IMR-90 (cell line): ENCODE measurements around the gene TMEFF1. TPM values are rescaled to one million over a fixed set of nuclear protein-coding genes. Genes with fewer than 3 reads are reported as not detected.

Experiments used
- ATAC-seq: fragments of 200-7000 bp; cut with Tn5 transposase; 2 replicates; pipeline ENCODE4 v1.9.1; 2020; ENCODE audit warnings: low read depth, mild to moderate bottlenecking, moderate library complexity
- BruUV-seq: library from RNA; stranded (reverse); fragments of 400-500 nt; replicated peaks from 2 replicates; lab custom pipeline; 2021; lab: Mats Ljungman, UMichigan
- CTCF ChIA-PET: fragments of 300-600 bp; formaldehyde crosslinking; extraction: SDS; loops from one replicate; lab custom pipeline; 2021; ENCODE audit warnings: antibody characterized with exemption; lab: Yijun Ruan, JAX
- POLR2A ChIA-PET: fragments of 300-600 bp; sonication (Branson Sonifier 250); formaldehyde crosslinking; loops from one replicate; lab custom pipeline; 2022; ENCODE audit warnings: antibody characterized with exemption; ENCODE audit not compliant: unreplicated experiment; lab: Charles Lee
- DNase-seq: peaks from one replicate; pipeline ENCODE4 v3.0.0; 2013
- H2AFZ ChIP-seq: replicated peaks from 2 replicates; pipeline ENCODE3; 2013; ENCODE audit warnings: low read length, mild to moderate bottlenecking; ENCODE audit not compliant: poor library complexity
- H2AK5ac ChIP-seq: 2 replicates; pipeline ENCODE4 v1.6.1; 2013; ENCODE audit warnings: low read depth, low read length, inconsistent platforms
- H2AK9ac ChIP-seq: replicated peaks from 2 replicates; pipeline ENCODE3; 2013; ENCODE audit warnings: mild to moderate bottlenecking, low read depth, low read length, moderate library complexity; ENCODE audit not compliant: poor library complexity
- H2BK120ac ChIP-seq: 2 replicates; pipeline ENCODE4 v1.6.1; 2013; ENCODE audit warnings: low read depth, low read length, inconsistent platforms
- H2BK15ac ChIP-seq: 3 replicates; pipeline ENCODE4 v1.6.1; 2013; ENCODE audit warnings: low read depth, low read length, inconsistent platforms
- H2BK20ac ChIP-seq: 2 replicates; pipeline ENCODE4 v1.6.1; 2013; ENCODE audit warnings: low read depth, mild to moderate bottlenecking, inconsistent platforms, low read length, moderate library complexity
- H2BK5ac ChIP-seq: 2 replicates; pipeline ENCODE4 v1.6.1; 2013; ENCODE audit warnings: mild to moderate bottlenecking, low read depth, low read length, inconsistent platforms; ENCODE audit not compliant: poor library complexity, severe bottlenecking
- H3K14ac ChIP-seq: replicated peaks from 2 replicates; pipeline ENCODE4 v1.6.1; 2013; ENCODE audit warnings: low read depth, low read length, inconsistent platforms
- H3K18ac ChIP-seq: 2 replicates; pipeline ENCODE4 v1.6.1; 2013; ENCODE audit warnings: low read depth, low read length, control low read depth
- H3K23ac ChIP-seq: 2 replicates; pipeline ENCODE4 v1.6.1; 2013; ENCODE audit warnings: low read depth, low read length, inconsistent platforms
- H3K27ac ChIP-seq: 2 replicates; pipeline ENCODE4 v1.5.1; 2013; ENCODE audit warnings: mild to moderate bottlenecking, control low read depth, low read length; ENCODE audit not compliant: insufficient read depth
- H3K27me3 ChIP-seq: 2 replicates; pipeline ENCODE4 v1.6.1; 2013; ENCODE audit warnings: low read length; ENCODE audit not compliant: control insufficient read depth, insufficient read depth
- H3K36me3 ChIP-seq: 2 replicates; pipeline ENCODE4 v1.6.1; 2013; ENCODE audit warnings: low read length, mixed read lengths; ENCODE audit not compliant: control insufficient read depth, insufficient read depth
- H3K4ac ChIP-seq: 2 replicates; pipeline ENCODE4 v1.6.1; 2013; ENCODE audit warnings: low read depth, low read length, inconsistent platforms
- H3K4me1 ChIP-seq: 2 replicates; pipeline ENCODE4 v1.6.1; 2013; ENCODE audit warnings: low read length, mixed read lengths; ENCODE audit not compliant: control insufficient read depth, insufficient read depth
- H3K4me2 ChIP-seq: 2 replicates; pipeline ENCODE4 v1.6.1; 2013; ENCODE audit warnings: low read depth, mild to moderate bottlenecking, control low read depth, low read length, moderate library complexity
- H3K4me3 ChIP-seq: 2 replicates; pipeline ENCODE4 v1.5.1; 2013; ENCODE audit warnings: low read depth, mild to moderate bottlenecking, control low read depth, low read length, moderate library complexity; ENCODE audit not compliant: insufficient read depth
- H3K56ac ChIP-seq: 2 replicates; pipeline ENCODE4 v1.6.1; 2013; ENCODE audit warnings: low read length, inconsistent platforms; ENCODE audit not compliant: insufficient read depth; ENCODE audit errors: extremely low read depth
- H3K79me1 ChIP-seq, 2 experiments: 2 replicates each; pipeline ENCODE4 v1.6.1; 2013; ENCODE audit warnings: low read length in 2 of 2, inconsistent platforms in 1 of 2, low read depth in 1 of 2
- H3K9ac ChIP-seq: 2 replicates; pipeline ENCODE4 v1.6.1; 2013; ENCODE audit warnings: low read depth, low read length, control low read depth
- H3K9me1 ChIP-seq: 2 replicates; pipeline ENCODE4 v1.6.1; 2013; ENCODE audit warnings: low read length, inconsistent platforms; ENCODE audit not compliant: insufficient read depth
- H3K9me3 ChIP-seq: 2 replicates; pipeline ENCODE4 v1.6.1; 2013; ENCODE audit warnings: low read length; ENCODE audit not compliant: control insufficient read depth, insufficient read depth
- H4K20me1 ChIP-seq: 2 replicates; pipeline ENCODE4 v1.6.1; 2013; ENCODE audit warnings: low read length, inconsistent platforms; ENCODE audit not compliant: insufficient read depth
- H4K5ac ChIP-seq: 2 replicates; pipeline ENCODE4 v1.6.1; 2013; ENCODE audit warnings: mild to moderate bottlenecking, low read depth, low read length, control low read depth
- H4K8ac ChIP-seq, 2 experiments: 2 replicates each; pipeline ENCODE4 v1.6.1; 2013; ENCODE audit warnings: low read depth in 2 of 2, low read length in 2 of 2, control low read depth in 1 of 2, inconsistent platforms in 1 of 2
- H4K91ac ChIP-seq: 2 replicates; pipeline ENCODE4 v1.6.1; 2013; ENCODE audit warnings: low read depth, low read length, inconsistent platforms; ENCODE audit not compliant: insufficient read depth
- BHLHE40 ChIP-seq: fragments of 150-350 bp; IDR thresholded peaks from 2 replicates; pipeline ENCODE4 v1.6.1; 2016; ENCODE audit warnings: mild to moderate bottlenecking, low read depth, low read length
- CEBPB ChIP-seq: IDR thresholded peaks from 2 replicates; pipeline ENCODE4 v1.6.1; 2012; ENCODE audit warnings: low read depth, low read length, improper control_type of control experiment
- CHD1 ChIP-seq: IDR thresholded peaks from 2 replicates; pipeline ENCODE4 v1.6.1; 2012; ENCODE audit warnings: low read depth, low read length, improper control_type of control experiment
- CTCF ChIP-seq: conservative IDR thresholded peaks from 2 replicates; pipeline ENCODE4 v1.5.1; 2012; ENCODE audit warnings: mild to moderate bottlenecking, low read depth, low read length, improper control_type of control experiment
- FOS ChIP-seq: fragments of 150-350 bp; IDR thresholded peaks from 2 replicates; pipeline ENCODE4 v1.6.1; 2016; ENCODE audit warnings: low read depth, low read length
- MAFK ChIP-seq: IDR thresholded peaks from 2 replicates; pipeline ENCODE4 v1.6.1; 2012; ENCODE audit warnings: low read depth, low read length, improper control_type of control experiment
- MAZ ChIP-seq: IDR thresholded peaks from 2 replicates; pipeline ENCODE4 v1.6.1; 2012; ENCODE audit warnings: low read depth, mild to moderate bottlenecking, low read length, improper control_type of control experiment, moderate library complexity, borderline replicate concordance
- MXI1 ChIP-seq: IDR thresholded peaks from 2 replicates; pipeline ENCODE4 v1.6.1; 2012; ENCODE audit warnings: low read depth, mild to moderate bottlenecking, low read length, moderate library complexity, borderline replicate concordance
- NFE2L2 ChIP-seq: fragments of 150-350 bp; IDR thresholded peaks from 2 replicates; pipeline ENCODE4 v1.6.1; 2016; ENCODE audit warnings: low read depth, mild to moderate bottlenecking, low read length
- POLR2A ChIP-seq: IDR thresholded peaks from 2 replicates; pipeline ENCODE4 v1.6.1; 2012; ENCODE audit warnings: mild to moderate bottlenecking, low read depth, low read length
- RAD21 ChIP-seq: IDR thresholded peaks from 2 replicates; pipeline ENCODE4 v1.6.1; 2012; ENCODE audit warnings: low read length, improper control_type of control experiment
- RCOR1 ChIP-seq: IDR thresholded peaks from 2 replicates; pipeline ENCODE4 v1.6.1; 2012; ENCODE audit warnings: mild to moderate bottlenecking, low read length, improper control_type of control experiment; ENCODE audit not compliant: insufficient replicate concordance
- RFX5 ChIP-seq: IDR thresholded peaks from 2 replicates; pipeline ENCODE4 v1.8.0; 2012; ENCODE audit warnings: low read depth, mild to moderate bottlenecking, low read length, moderate library complexity
- SMC3 ChIP-seq: fragments of 150-350 bp; IDR thresholded peaks from 2 replicates; pipeline ENCODE4 v1.6.1; 2016; ENCODE audit warnings: low read depth, mild to moderate bottlenecking, antibody characterized with exemption, low read length, moderate library complexity
- WGBS, 2 experiments: methylation state at CpG; one replicate each; pipeline versions ENCODE4 v1.1.5 to v1.1.7; 2013; ENCODE audit warnings: missing lambda C conversion rate in 2 of 2; ENCODE audit not compliant: insufficient read length in 1 of 2; ENCODE audit errors: extremely low coverage in 2 of 2; 5-methylcytosine and 5-hydroxymethylcytosine counted together
- dilution Hi-C: fragments of 300-500 bp; cut with HindIII; formaldehyde crosslinking; loops from one replicate; pipeline ENCODE4 v1.14.3; 2018; ENCODE audit warnings: low sequenced_read_pairs; ENCODE audit not compliant: unreplicated experiment
- in situ Hi-C: fragments of 300-500 bp; cut with MboI; formaldehyde crosslinking; loops from 3 replicates; pipeline ENCODE4 v1.14.3; 2019; ENCODE audit warnings: low sequenced_read_pairs, inconsistent platforms, mixed read lengths
- intact Hi-C: fragments of 100-400 bp; cut with micrococcal nuclease; formaldehyde crosslinking; loops from 2 replicates; pipeline ENCODE4 v1.10.0; 2022
- polyA plus RNA-seq, 3 experiments: library from polyadenylated mRNA; depleted of rRNA; stranded (reverse); fragments of >200 nt; gene quantifications; 2 replicates each; pipeline ENCODE4 v1.2.3, GENCODE V29; 2012; ENCODE audit warnings: low replicate concordance in 1 of 3
- total RNA-seq: library from RNA; depleted of rRNA; stranded (reverse); fragments of >200 nt; gene quantifications from 2 replicates; pipeline ENCODE4 v1.2.3, GENCODE V29; 2012
- TF ChIP-seq, protein P1 (sequence below): fragments of 150-350 bp; IDR thresholded peaks from 2 replicates; pipeline ENCODE4 v1.6.1; 2016; ENCODE audit warnings: low read depth, mild to moderate bottlenecking, low read length, moderate library complexity, borderline replicate concordance
- TF ChIP-seq, protein P2 (sequence below): fragments of 150-350 bp; IDR thresholded peaks from 2 replicates; pipeline ENCODE4 v1.6.1; 2017; ENCODE audit warnings: mild to moderate bottlenecking, antibody characterized with exemption, low read length, low read depth

The TMEFF1 gene
- total and polyA plus RNA-seq, 2 of the 4 experiments (the other 2 are of a cell fraction): 0.62 to 0.90 TPM

DNA sequence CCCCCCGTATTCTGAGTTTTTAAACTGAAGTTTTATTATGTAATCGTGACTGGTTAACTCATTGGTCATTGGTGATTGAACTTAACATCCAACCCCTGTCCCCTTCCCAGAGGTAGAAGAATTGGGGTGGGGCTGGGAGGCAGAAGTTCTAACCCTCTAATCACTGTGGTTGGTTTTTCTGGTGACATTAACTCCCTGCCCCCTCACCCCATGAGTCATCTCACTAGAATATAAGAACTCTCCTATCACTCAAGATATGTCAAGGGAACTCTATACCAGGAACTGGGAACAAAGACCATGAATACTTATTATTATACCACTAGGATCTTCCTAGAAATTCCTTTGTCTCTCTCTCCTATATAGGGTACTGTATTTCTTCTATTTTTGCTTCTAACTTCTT is 52.6 kb downstream of the TMEFF1 start:
- no peak for ATAC-seq
- H3K79me1 ChIP-seq: peaks cover 0 to 6% of the 10 kb centered on the region in 2 experiments; a peak in 1 of 4 replicates
- no peak overlapping the region for H3K27ac ChIP-seq
- H3K4me1 ChIP-seq: no peaks in the 10 kb centered on the region
- no peak overlapping the region for H2BK15ac ChIP-seq
- H2AK5ac ChIP-seq: no peak overlapping the region
- H3K9me3 ChIP-seq: no peaks in the 10 kb centered on the region
- WGBS, 2 experiments: no CpG with 5 or more reads among the region's 2 CpGs
- no peaks in the 10 kb centered on the region for H3K9me1 ChIP-seq
- no peak overlapping the region for H3K18ac ChIP-seq
- intact Hi-C loops: no loop called here
- no TSS peak for BruUV-seq
- ChIA-PET POLR2A (no interaction called here), CTCF (no interaction called here)
- DNase-seq: peak; percentile 2
- dilution Hi-C loops: no loop called here
- H2BK20ac ChIP-seq: no peak overlapping the region
- no peak overlapping the region for H2BK5ac ChIP-seq
- H4K91ac ChIP-seq: no peak overlapping the region
- no peak overlapping the region for H3K4ac ChIP-seq
- no peak for TF ChIP-seq CTCF
- TF ChIP-seq, protein P1, sequence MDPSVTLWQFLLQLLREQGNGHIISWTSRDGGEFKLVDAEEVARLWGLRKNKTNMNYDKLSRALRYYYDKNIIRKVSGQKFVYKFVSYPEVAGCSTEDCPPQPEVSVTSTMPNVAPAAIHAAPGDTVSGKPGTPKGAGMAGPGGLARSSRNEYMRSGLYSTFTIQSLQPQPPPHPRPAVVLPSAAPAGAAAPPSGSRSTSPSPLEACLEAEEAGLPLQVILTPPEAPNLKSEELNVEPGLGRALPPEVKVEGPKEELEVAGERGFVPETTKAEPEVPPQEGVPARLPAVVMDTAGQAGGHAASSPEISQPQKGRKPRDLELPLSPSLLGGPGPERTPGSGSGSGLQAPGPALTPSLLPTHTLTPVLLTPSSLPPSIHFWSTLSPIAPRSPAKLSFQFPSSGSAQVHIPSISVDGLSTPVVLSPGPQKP: no peak
- TF ChIP-seq CEBPB: no peak
- TF ChIP-seq RCOR1: no peak
- TF ChIP-seq RAD21: no peak
- TF ChIP-seq MAFK: no peak
- TF ChIP-seq SMC3: no peak
- no peak for TF ChIP-seq CHD1
- no peak for TF ChIP-seq MXI1
- TF ChIP-seq POLR2A: no peak
- TF ChIP-seq, protein P2, sequence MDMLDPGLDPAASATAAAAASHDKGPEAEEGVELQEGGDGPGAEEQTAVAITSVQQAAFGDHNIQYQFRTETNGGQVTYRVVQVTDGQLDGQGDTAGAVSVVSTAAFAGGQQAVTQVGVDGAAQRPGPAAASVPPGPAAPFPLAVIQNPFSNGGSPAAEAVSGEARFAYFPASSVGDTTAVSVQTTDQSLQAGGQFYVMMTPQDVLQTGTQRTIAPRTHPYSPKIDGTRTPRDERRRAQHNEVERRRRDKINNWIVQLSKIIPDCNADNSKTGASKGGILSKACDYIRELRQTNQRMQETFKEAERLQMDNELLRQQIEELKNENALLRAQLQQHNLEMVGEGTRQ: no peak
- no peak for TF ChIP-seq RFX5
- TF ChIP-seq FOS: no peak
- no peak for TF ChIP-seq NFE2L2
- no peak for TF ChIP-seq BHLHE40
- TF ChIP-seq MAZ: no peak
- H3K23ac ChIP-seq: no peak overlapping the region
- H3K14ac ChIP-seq: no peak overlapping the region
- no peak overlapping the region for H3K56ac ChIP-seq
- in situ Hi-C loops: no loop called here
- H3K36me3 ChIP-seq: no peaks in the 10 kb centered on the region
- H4K5ac ChIP-seq: no peak overlapping the region
- H2AK9ac ChIP-seq: no peak overlapping the region
- no peak overlapping the region for H4K8ac ChIP-seq
- no peak overlapping the region for H3K4me2 ChIP-seq
- H2AFZ ChIP-seq: no peak overlapping the region
- H3K4me3 ChIP-seq: no peak overlapping the region
- no peaks in the 10 kb centered on the region for H4K20me1 ChIP-seq
- no peak overlapping the region for H2BK120ac ChIP-seq
- no peak overlapping the region for H3K9ac ChIP-seq
- H3K27me3 ChIP-seq: no peaks in the 10 kb centered on the region
